Esophagus squamous epithelium (tissue), 5 donors: ENCODE measurements around the gene RNASE8. TPM values are rescaled to one million over a fixed set of nuclear protein-coding genes. Genes with fewer than 3 reads are reported as not detected.

Experiments
- DNase-seq: peaks from one replicate; lab custom pipeline; 2025; lab: John Stamatoyannopoulos, UW
- H3K27ac ChIP-seq, 4 donors: fragments of 200-600 bp; sonication (generic); one replicate each; pipeline ENCODE4 v1.5.1; 2016 to 2019; ENCODE audit warnings: mild to moderate bottlenecking in 1 of 4
- H3K27me3 ChIP-seq, 4 donors: fragments of 200-600 bp; sonication (generic); 1 replicate in 3 of 4; 2 replicates in 1 of 4; pipeline versions ENCODE4 v1.5.1 to v1.6.0; 2017 to 2021; ENCODE audit warnings: antibody characterized with exemption in 1 of 4
- H3K36me3 ChIP-seq, 3 donors: fragments of 200-600 bp; sonication (generic); one replicate each; pipeline ENCODE4 v1.5.1; 2016 to 2019
- H3K4me1 ChIP-seq, 3 donors: fragments of 200-600 bp; sonication (generic); one replicate each; pipeline ENCODE4 v1.5.1; 2017 to 2019
- H3K4me3 ChIP-seq, 4 donors: fragments of 200-600 bp; sonication (generic); 1 replicate in 3 of 4; 2 replicates in 1 of 4; pipeline ENCODE4 v1.5.1; 2016 to 2019; ENCODE audit warnings: mild to moderate bottlenecking in 2 of 4, moderate library complexity in 1 of 4
- H3K9me3 ChIP-seq, 3 donors: fragments of 200-600 bp; sonication (generic); one replicate each; pipeline ENCODE4 v1.5.1; 2016 to 2019
- CTCF ChIP-seq, 6 experiments: fragments of 450-650 bp in 4 of 6; fragments of 200-600 bp in 2 of 6; sonication (generic) in 2 of 6; IDR thresholded peaks; one replicate each; pipeline ENCODE4 v1.5.1; 2016 to 2019; ENCODE audit warnings: antibody characterized with exemption in 6 of 6, mild to moderate bottlenecking in 4 of 6, moderate library complexity in 4 of 6
- POLR2A ChIP-seq, 4 donors: fragments of 450-650 bp; IDR thresholded peaks; one replicate each; pipeline ENCODE4 v1.6.1; 2017; ENCODE audit warnings: antibody characterized with exemption in 4 of 4, mild to moderate bottlenecking in 4 of 4, moderate library complexity in 3 of 4
- WGBS, 2 donors: methylation state at CpG; one replicate each; pipeline ENCODE4 v1.1.5; 2018; 5-methylcytosine and 5-hydroxymethylcytosine counted together
- intact Hi-C: fragments of 100-400 bp; cut with DNase I; formaldehyde crosslinking; loops from one replicate; pipeline ENCODE4 v1.15.0; 2022
- total RNA-seq, 4 donors: library from RNA; depleted of rRNA; stranded (reverse); fragments of >200 nt; gene quantifications; one replicate each; pipeline ENCODE4 v1.1.0, GENCODE V29; 2016
- donor health status: DM: yes; HTN: yes; CAD: no.

RNASE8 gene
- total RNA-seq, 4 donors from 2014 or later = not detected

GRCh38 chr14:21029917-21030316 is 27.7 kb upstream of the RNASE8 start, which contains the start of gene TPPP2:
TPPP2 (plus strand) TSS chr14:21030217; CDS start chr14:21030582, 365 bp downstream.
- TF ChIP-seq CTCF (IDR thresholded peaks at IDR 0.05) (no peak), POLR2A (IDR thresholded peaks at IDR 0.05) (no peak)
- DNase-seq = no peak
- H3K36me3 ChIP-seq = no peaks in the 10 kb centered on the region
- no peaks in the 10 kb centered on the region for H3K27me3 ChIP-seq
- H3K4me1 ChIP-seq = peaks cover 0 to 28% (median 9%) of the 10 kb centered on the region in 3 donors
- WGBS, 2 donors = 78 to 79% methylated on average over 4 to 5 of the region's 5 CpGs
- intact Hi-C loops = no loop called here
- H3K27ac ChIP-seq = no peak within 1 kb of the TSS
- H3K4me3 ChIP-seq = no peak within 1 kb of the TSS
- H3K9me3 ChIP-seq = no peaks in the 10 kb centered on the region

GRCh38 chr14:21030531-21030930 is 27.1 kb upstream of the RNASE8 start:
- TF ChIP-seq CTCF (IDR thresholded peaks at IDR 0.05) (no peak), POLR2A (IDR thresholded peaks at IDR 0.05) (no peak)
- H3K4me1 ChIP-seq = peaks cover 0 to 23% (median 9%) of the 10 kb centered on the region in 3 donors
- H3K27me3 ChIP-seq = no peaks in the 10 kb centered on the region
- intact Hi-C loops = no loop called here
- no peaks in the 10 kb centered on the region for H3K9me3 ChIP-seq
- no peak for DNase-seq
- 83 to 88% methylated on average over 12 of the region's 12 CpGs for WGBS, 2 donors
- no peaks in the 10 kb centered on the region for H3K36me3 ChIP-seq
- H3K27ac ChIP-seq = no peak overlapping the region
- no peak overlapping the region for H3K4me3 ChIP-seq

GRCh38 chr14:21032326-21033132 is 25.1 kb upstream of the RNASE8 start:
- 72 to 75% methylated on average over 5 of the region's 5 CpGs for WGBS, 2 donors
- intact Hi-C loops = no loop called here
- H3K9me3 ChIP-seq = no peaks in the 10 kb centered on the region
- peaks cover 0 to 16% (median 0%) of the 10 kb centered on the region in 3 donors for H3K4me1 ChIP-seq
- no peak for DNase-seq
- no peak overlapping the region for H3K27ac ChIP-seq
- TF ChIP-seq CTCF (IDR thresholded peaks at IDR 0.05) = no peak
- TF ChIP-seq POLR2A (IDR thresholded peaks at IDR 0.05) = no peak
- no peaks in the 10 kb centered on the region for H3K27me3 ChIP-seq
- H3K4me3 ChIP-seq = no peak overlapping the region
- no peaks in the 10 kb centered on the region for H3K36me3 ChIP-seq

GRCh38 chr14:21033133-21033698 is 24.4 kb upstream of the RNASE8 start:
- no peak overlapping the region for H3K27ac ChIP-seq
- DNase-seq = no peak
- no peaks in the 10 kb centered on the region for H3K27me3 ChIP-seq
- H3K9me3 ChIP-seq = no peaks in the 10 kb centered on the region
- H3K4me3 ChIP-seq = no peak overlapping the region
- intact Hi-C loops = no loop called here
- 80 to 81% methylated on average over 4 of the region's 4 CpGs for WGBS, 2 donors
- TF ChIP-seq CTCF (IDR thresholded peaks at IDR 0.05) (no peak), POLR2A (IDR thresholded peaks at IDR 0.05) (no peak)
- H3K36me3 ChIP-seq = no peaks in the 10 kb centered on the region
- H3K4me1 ChIP-seq = peaks cover 1 to 21% (median 4%) of the 10 kb centered on the region in 3 donors

GRCh38 chr14:21034707-21035106 is 22.9 kb upstream of the RNASE8 start, which contains the start of gene RNASE13:
RNASE13 (minus strand) TSS chr14:21034807; CDS start chr14:21034288, 519 bp downstream.
- H3K27me3 ChIP-seq = no peaks in the 10 kb centered on the region
- intact Hi-C loops = no loop called here
- no peak within 1 kb of the TSS for H3K27ac ChIP-seq
- 66 to 84% methylated on average over 4 to 5 of the region's 5 CpGs for WGBS, 2 donors
- no peaks in the 10 kb centered on the region for H3K36me3 ChIP-seq
- no peak for DNase-seq
- H3K4me3 ChIP-seq = no peak within 1 kb of the TSS
- peaks cover 16 to 35% (median 16%) of the 10 kb centered on the region in 3 donors for H3K4me1 ChIP-seq
- H3K9me3 ChIP-seq = no peaks in the 10 kb centered on the region
- TF ChIP-seq POLR2A (IDR thresholded peaks at IDR 0.05) (no peak), CTCF (IDR thresholded peaks at IDR 0.05) (no peak)
